ENCODE data around the gene EVL.

Gene EVL

GRCh38 chr14:100121643-100122480, 56.6 kb downstream of the EVL start:
- Histone ChIP-seq H3K36me3 (ENCODE audit: control insufficient read depth in 5 of 5, insufficient read depth in 5 of 5, low read length in 5 of 5) (peaks cover 0 to 54% (median 24%) of the 10 kb centered on the region in 5 donors), H3K4me3 (ENCODE audit: low read depth in 1 of 5, low read length in 5 of 5) (no peak overlapping the region), H3K9ac (ENCODE audit: low read length in 5 of 5) (no peak overlapping the region), H3K9me3 (ENCODE audit: control insufficient read depth in 5 of 5, low read length in 5 of 5) (no peaks in the 10 kb centered on the region), H3K27me3 (ENCODE audit: control insufficient read depth in 5 of 5, insufficient read depth in 4 of 5, low read length in 5 of 5) (no peaks in the 10 kb centered on the region), H3K27ac (ENCODE audit: low read depth, low read length) (no peak overlapping the region), H3K4me1 (ENCODE audit: control insufficient read depth in 5 of 5, insufficient read depth in 5 of 5, low read length in 5 of 5) (no peaks in the 10 kb centered on the region)

GRCh38 chr14:100122481-100123223, 57.4 kb downstream of the EVL start:
- H3K4me3 ChIP-seq (ENCODE audit: low read depth in 1 of 5, low read length in 5 of 5) = no peak overlapping the region
- H3K4me1 ChIP-seq (ENCODE audit: control insufficient read depth in 5 of 5, insufficient read depth in 5 of 5, low read length in 5 of 5) = peaks cover 0 to under 1% (median 0%) of the 10 kb centered on the region in 5 donors
- no peaks in the 10 kb centered on the region for H3K27me3 ChIP-seq (ENCODE audit: control insufficient read depth in 5 of 5, insufficient read depth in 4 of 5, low read length in 5 of 5)
- H3K9me3 ChIP-seq (ENCODE audit: control insufficient read depth in 5 of 5, low read length in 5 of 5) = no peaks in the 10 kb centered on the region
- no peak overlapping the region for H3K9ac ChIP-seq (ENCODE audit: low read length in 5 of 5)
- no peak overlapping the region for H3K27ac ChIP-seq (ENCODE audit: low read depth, low read length)
- H3K36me3 ChIP-seq (ENCODE audit: control insufficient read depth in 5 of 5, insufficient read depth in 5 of 5, low read length in 5 of 5) = peaks cover 0 to 50% (median 26%) of the 10 kb centered on the region in 5 donors

- Histone ChIP-seq H3K27ac (ENCODE audit: low read depth, low read length) (no peak overlapping the region), H3K4me1 (ENCODE audit: control insufficient read depth in 5 of 5, insufficient read depth in 5 of 5, low read length in 5 of 5) (peaks cover under 1 to 9% (median 7%) of the 10 kb centered on the region in 5 donors), H3K27me3 (ENCODE audit: control insufficient read depth in 5 of 5, insufficient read depth in 4 of 5, low read length in 5 of 5) (no peaks in the 10 kb centered on the region), H3K4me3 (ENCODE audit: low read depth in 1 of 5, low read length in 5 of 5) (no peak overlapping the region), H3K36me3 (ENCODE audit: control insufficient read depth in 5 of 5, insufficient read depth in 5 of 5, low read length in 5 of 5) (peaks cover 0 to 44% (median 26%) of the 10 kb centered on the region in 5 donors), H3K9ac (ENCODE audit: low read length in 5 of 5) (no peak overlapping the region), H3K9me3 (ENCODE audit: control insufficient read depth in 5 of 5, low read length in 5 of 5) (no peaks in the 10 kb centered on the region)
Measured at GRCh38 chr14:100123618-100124017, 58.4 kb downstream of the EVL start.

DNA sequence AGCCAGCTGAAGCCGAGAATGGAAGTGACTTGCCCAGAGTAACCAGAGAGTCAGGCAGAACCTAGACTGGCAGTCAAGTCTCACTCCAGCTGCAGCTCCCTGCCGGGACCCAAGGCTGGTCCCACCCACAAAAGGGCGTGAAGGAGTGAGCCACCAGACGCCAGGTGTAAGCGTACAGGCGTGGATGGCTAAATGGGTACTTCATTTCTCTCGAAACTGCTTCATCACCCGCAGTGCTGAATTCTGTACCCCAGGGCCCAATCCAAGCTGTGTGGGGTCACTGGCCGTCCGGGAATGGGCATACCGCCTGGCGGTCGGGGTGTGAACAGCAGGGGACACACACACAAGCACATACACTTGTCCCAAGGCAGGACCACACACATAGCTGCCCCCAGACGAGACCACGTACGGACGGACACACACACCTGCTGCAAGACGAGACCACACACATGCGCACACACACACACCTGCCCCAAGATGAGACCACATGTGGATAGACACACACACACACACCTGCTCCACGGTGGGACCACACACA, 59.4 kb downstream of the EVL start:
- peaks cover 0 to 44% (median 26%) of the 10 kb centered on the region in 5 donors for H3K36me3 ChIP-seq (ENCODE audit: control insufficient read depth in 5 of 5, insufficient read depth in 5 of 5, low read length in 5 of 5)
- no peaks in the 10 kb centered on the region for H3K9me3 ChIP-seq (ENCODE audit: control insufficient read depth in 5 of 5, low read length in 5 of 5)
- H3K27ac ChIP-seq (ENCODE audit: low read depth, low read length) = no peak overlapping the region
- H3K27me3 ChIP-seq (ENCODE audit: control insufficient read depth in 5 of 5, insufficient read depth in 4 of 5, low read length in 5 of 5) = no peaks in the 10 kb centered on the region
- peaks cover 8 to 18% (median 17%) of the 10 kb centered on the region in 5 donors for H3K4me1 ChIP-seq (ENCODE audit: control insufficient read depth in 5 of 5, insufficient read depth in 5 of 5, low read length in 5 of 5)
- H3K9ac ChIP-seq (ENCODE audit: low read length in 5 of 5) = no peak overlapping the region
- no peak overlapping the region for H3K4me3 ChIP-seq (ENCODE audit: low read depth in 1 of 5, low read length in 5 of 5)

GRCh38 chr14:100126401-100126800, 61.2 kb downstream of the EVL start:
- H3K36me3 ChIP-seq (ENCODE audit: control insufficient read depth in 5 of 5, insufficient read depth in 5 of 5, low read length in 5 of 5) = peaks cover 0 to 58% (median 28%) of the 10 kb centered on the region in 5 donors

GRCh38 chr14:100127853-100128455, 62.7 kb downstream of the EVL start:
- no peaks in the 10 kb centered on the region for H3K27me3 ChIP-seq (ENCODE audit: control insufficient read depth in 5 of 5, insufficient read depth in 4 of 5, low read length in 5 of 5)
- H3K4me1 ChIP-seq (ENCODE audit: control insufficient read depth in 5 of 5, insufficient read depth in 5 of 5, low read length in 5 of 5) = peaks cover 8 to 47% (median 33%) of the 10 kb centered on the region in 5 donors
- H3K4me3 ChIP-seq (ENCODE audit: low read depth in 1 of 5, low read length in 5 of 5) = no peak overlapping the region
- H3K27ac ChIP-seq (ENCODE audit: low read depth, low read length) = no peak overlapping the region
- peaks cover 0 to 74% (median 29%) of the 10 kb centered on the region in 5 donors for H3K36me3 ChIP-seq (ENCODE audit: control insufficient read depth in 5 of 5, insufficient read depth in 5 of 5, low read length in 5 of 5)
- no peaks in the 10 kb centered on the region for H3K9me3 ChIP-seq (ENCODE audit: control insufficient read depth in 5 of 5, low read length in 5 of 5)
- H3K9ac ChIP-seq (ENCODE audit: low read length in 5 of 5) = no peak overlapping the region

More at GRCh38 chr14:100126401-100126800, 61.2 kb downstream of the EVL start:
- Histone ChIP-seq H3K9me3 (ENCODE audit: control insufficient read depth in 5 of 5, low read length in 5 of 5) (no peaks in the 10 kb centered on the region), H3K4me3 (ENCODE audit: low read depth in 1 of 5, low read length in 5 of 5) (no peak overlapping the region), H3K9ac (ENCODE audit: low read length in 5 of 5) (no peak overlapping the region), H3K4me1 (ENCODE audit: control insufficient read depth in 5 of 5, insufficient read depth in 5 of 5, low read length in 5 of 5) (peaks cover 8 to 32% (median 26%) of the 10 kb centered on the region in 5 donors), H3K27me3 (ENCODE audit: control insufficient read depth in 5 of 5, insufficient read depth in 4 of 5, low read length in 5 of 5) (no peaks in the 10 kb centered on the region), H3K27ac (ENCODE audit: low read depth, low read length) (no peak overlapping the region)

DNA sequence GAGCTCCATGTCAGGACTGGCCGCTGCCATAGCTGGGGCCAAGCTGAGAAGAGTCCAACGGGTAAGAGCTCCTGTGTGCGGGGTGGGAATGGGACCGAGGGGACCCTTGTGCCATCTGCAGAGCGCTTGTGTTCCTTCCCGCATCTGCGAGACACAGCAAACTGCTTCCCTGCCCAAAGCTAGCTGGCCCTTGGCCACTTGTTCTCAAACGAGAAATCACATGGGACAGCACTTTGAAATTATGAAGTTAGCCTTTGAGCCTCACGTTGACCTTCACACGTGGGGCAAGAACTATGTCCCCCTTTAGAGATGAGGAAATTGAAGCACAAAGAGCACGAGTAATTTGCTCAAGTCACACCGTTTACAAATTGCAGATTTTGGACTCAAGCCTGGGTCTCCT, 63.5 kb downstream of the EVL start:
- H3K27ac ChIP-seq (ENCODE audit: low read depth, low read length) = peak overlapping the region; percentile 80
- no peaks in the 10 kb centered on the region for H3K9me3 ChIP-seq (ENCODE audit: control insufficient read depth in 5 of 5, low read length in 5 of 5)
- peaks cover 8 to 51% (median 38%) of the 10 kb centered on the region in 5 donors for H3K4me1 ChIP-seq (ENCODE audit: control insufficient read depth in 5 of 5, insufficient read depth in 5 of 5, low read length in 5 of 5)
- no peak overlapping the region for H3K4me3 ChIP-seq (ENCODE audit: low read depth in 1 of 5, low read length in 5 of 5)
- no peaks in the 10 kb centered on the region for H3K27me3 ChIP-seq (ENCODE audit: control insufficient read depth in 5 of 5, insufficient read depth in 4 of 5, low read length in 5 of 5)
- peak overlapping the region in 2 of 5 donors; percentile 3 to 46 for H3K9ac ChIP-seq (ENCODE audit: low read length in 5 of 5)
- H3K36me3 ChIP-seq (ENCODE audit: control insufficient read depth in 5 of 5, insufficient read depth in 5 of 5, low read length in 5 of 5) = peaks cover 0 to 74% (median 29%) of the 10 kb centered on the region in 5 donors

- Histone ChIP-seq H3K4me1 (ENCODE audit: control insufficient read depth in 5 of 5, insufficient read depth in 5 of 5, low read length in 5 of 5) (peaks cover 8 to 51% (median 38%) of the 10 kb centered on the region in 5 donors), H3K9ac (ENCODE audit: low read length in 5 of 5) (peak overlapping the region in 2 of 5 donors; percentile 3 to 30), H3K36me3 (ENCODE audit: control insufficient read depth in 5 of 5, insufficient read depth in 5 of 5, low read length in 5 of 5) (peaks cover 0 to 73% (median 25%) of the 10 kb centered on the region in 5 donors), H3K9me3 (ENCODE audit: control insufficient read depth in 5 of 5, low read length in 5 of 5) (no peaks in the 10 kb centered on the region), H3K27me3 (ENCODE audit: control insufficient read depth in 5 of 5, insufficient read depth in 4 of 5, low read length in 5 of 5) (no peaks in the 10 kb centered on the region), H3K4me3 (ENCODE audit: low read depth in 1 of 5, low read length in 5 of 5) (peak overlapping the region in 1 of 5 donors; percentile 25), H3K27ac (ENCODE audit: low read depth, low read length) (peak overlapping the region; percentile 80)
Measured at GRCh38 chr14:100129161-100129589, 64.0 kb downstream of the EVL start.

DNA sequence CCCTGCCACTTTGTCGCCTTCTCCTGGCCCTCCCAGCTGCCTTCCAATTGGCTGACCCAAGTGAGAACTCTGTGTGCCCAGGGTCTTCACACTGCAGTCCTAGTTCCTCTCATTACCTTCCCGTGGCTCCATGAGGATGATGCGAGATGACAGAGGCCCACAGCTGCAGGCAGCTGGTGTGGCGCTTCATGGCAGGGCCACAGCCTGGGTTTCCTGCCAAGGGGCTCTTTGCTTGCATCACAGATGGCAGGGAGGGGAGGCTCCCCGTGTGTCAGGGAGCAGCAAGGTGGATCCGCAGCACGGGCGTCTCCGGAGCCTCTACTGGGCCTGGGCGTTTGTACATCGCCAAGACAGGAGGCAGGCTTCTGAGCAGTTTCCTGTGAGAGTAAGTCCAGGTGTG, 65.3 kb downstream of the EVL start:
- H3K4me3 ChIP-seq (ENCODE audit: low read depth in 1 of 5, low read length in 5 of 5) = no peak overlapping the region
- H3K9me3 ChIP-seq (ENCODE audit: control insufficient read depth in 5 of 5, low read length in 5 of 5) = no peaks in the 10 kb centered on the region
- H3K27me3 ChIP-seq (ENCODE audit: control insufficient read depth in 5 of 5, insufficient read depth in 4 of 5, low read length in 5 of 5) = no peaks in the 10 kb centered on the region
- H3K9ac ChIP-seq (ENCODE audit: low read length in 5 of 5) = no peak overlapping the region
- no peak overlapping the region for H3K27ac ChIP-seq (ENCODE audit: low read depth, low read length)
- H3K4me1 ChIP-seq (ENCODE audit: control insufficient read depth in 5 of 5, insufficient read depth in 5 of 5, low read length in 5 of 5) = peaks cover 8 to 51% (median 38%) of the 10 kb centered on the region in 5 donors
- H3K36me3 ChIP-seq (ENCODE audit: control insufficient read depth in 5 of 5, insufficient read depth in 5 of 5, low read length in 5 of 5) = peaks cover 0 to 74% (median 31%) of the 10 kb centered on the region in 5 donors

Data from subcutaneous abdominal adipose tissue (tissue), 5 donors.